Fibroblast of villous mesenchyme (primary cell): ENCODE data around the gene LRIG1. TPM values are rescaled to one million over a fixed set of nuclear protein-coding genes. Genes with fewer than 3 reads are reported as not detected.

Source experiments
- DNase-seq: peaks from one replicate; pipeline ENCODE4 v3.0.0-alpha.2; 2010; ENCODE audit warnings: low read depth
- H3K4me3 ChIP-seq: 2 replicates; pipeline ENCODE4 v1.5.1; 2011; ENCODE audit warnings: low read depth, mild to moderate bottlenecking, low read length
- CTCF ChIP-seq: IDR thresholded peaks from 2 replicates; pipeline ENCODE4 v1.5.1; 2012; ENCODE audit warnings: low read depth, mild to moderate bottlenecking, low read length; ENCODE audit not compliant: insufficient read depth
- total RNA-seq: library from RNA; depleted of rRNA; stranded (reverse); fragments of >200 nt; gene quantifications from 2 replicates; pipeline ENCODE4 v1.2.3, GENCODE V29; 2012

The LRIG1 gene
- total RNA-seq, 1 donor: 10.4 TPM

- H3K4me3 ChIP-seq: no peak overlapping the region
- TF ChIP-seq CTCF: no peak
- no peak for DNase-seq
These were observed 99.7 kb downstream of the LRIG1 start for GRCh38 chr3:66401157-66401550.

GRCh38 chr3:66400411-66401156 lies 100.2 kb downstream of the LRIG1 start:
- TF ChIP-seq CTCF: no peak
- no peak overlapping the region for H3K4me3 ChIP-seq
- no peak for DNase-seq

- DNase-seq: no peak
- no peak for TF ChIP-seq CTCF
- no peak overlapping the region for H3K4me3 ChIP-seq
These were observed 101.1 kb downstream of the LRIG1 start for GRCh38 chr3:66399529-66400232.

- TF ChIP-seq CTCF: no peak
- H3K4me3 ChIP-seq: no peak overlapping the region
- no peak for DNase-seq
These were observed 102.4 kb downstream of the LRIG1 start for GRCh38 chr3:66398228-66399025.

- TF ChIP-seq CTCF: no peak
- H3K4me3 ChIP-seq: no peak overlapping the region
- DNase-seq: peak; percentile 92
These were observed 103.1 kb downstream of the LRIG1 start for GRCh38 chr3:66397745-66398144.

GRCh38 chr3:66396888-66397287 lies 103.9 kb downstream of the LRIG1 start:
- no peak for TF ChIP-seq CTCF
- no peak overlapping the region for H3K4me3 ChIP-seq
- DNase-seq: no peak
